DND-41 (cell line): ENCODE data around the gene FSCN2.

Experiments
- ATAC-seq: fragments of 200-7000 bp; cut with Tn5 transposase; 3 replicates; pipeline ENCODE4 v1.9.1; 2021; ENCODE audit warnings: low read depth; ENCODE audit not compliant: insufficient read depth
- DNase-seq: peaks from one replicate; pipeline ENCODE4 v3.0.0-alpha.2; 2020
- H2AFZ ChIP-seq: 2 replicates; pipeline ENCODE4 v1.6.0; 2012; ENCODE audit warnings: low read depth, low read length
- H3K27ac ChIP-seq: 2 replicates; pipeline ENCODE4 v1.5.1; 2012; ENCODE audit warnings: low read length, inconsistent platforms
- H3K27me3 ChIP-seq: fragments of 200-600 bp; sonication (generic); 2 replicates; pipeline ENCODE4 v1.6.0; 2012; ENCODE audit warnings: low read length, mild to moderate bottlenecking, inconsistent platforms; ENCODE audit not compliant: insufficient read depth, poor library complexity
- H3K36me3 ChIP-seq: 2 replicates; pipeline ENCODE4 v1.5.1; 2012; ENCODE audit warnings: low read length, inconsistent platforms; ENCODE audit not compliant: insufficient read depth
- H3K4me1 ChIP-seq: 2 replicates; pipeline ENCODE4 v1.5.1; 2012; ENCODE audit warnings: mild to moderate bottlenecking, low read length; ENCODE audit not compliant: insufficient read depth
- H3K4me2 ChIP-seq: 2 replicates; pipeline ENCODE4 v1.6.0; 2012; ENCODE audit warnings: mild to moderate bottlenecking, moderate library complexity, low read length, inconsistent platforms; ENCODE audit not compliant: insufficient read depth
- H3K4me3 ChIP-seq, 2 experiments: fragments of 200-600 bp in 1 of 2; shearing (Covaris generic) in 1 of 2; 2 replicates each; pipeline ENCODE4 v1.5.1; 2012 to 2016; ENCODE audit warnings: inconsistent platforms in 2 of 2, low read length in 2 of 2, mild to moderate bottlenecking in 2 of 2, low read depth in 1 of 2, moderate library complexity in 1 of 2
- H3K79me2 ChIP-seq: 2 replicates; pipeline ENCODE4 v1.6.0; 2012; ENCODE audit warnings: low read length, inconsistent platforms; ENCODE audit not compliant: insufficient read depth
- H3K9ac ChIP-seq: 2 replicates; pipeline ENCODE4 v1.6.0; 2012; ENCODE audit warnings: low read depth, mild to moderate bottlenecking, inconsistent platforms, low read length, moderate library complexity
- H3K9me3 ChIP-seq: 2 replicates; pipeline ENCODE4 v1.5.1; 2012; ENCODE audit warnings: low read length, moderate library complexity, mild to moderate bottlenecking, inconsistent platforms; ENCODE audit not compliant: insufficient read depth, severe bottlenecking
- H4K20me1 ChIP-seq: 2 replicates; pipeline ENCODE4 v1.6.0; 2012; ENCODE audit warnings: low read length; ENCODE audit not compliant: insufficient read depth
- EZH2 ChIP-seq: IDR thresholded peaks from 3 replicates; pipeline ENCODE4 v1.6.1; 2012; ENCODE audit warnings: borderline replicate concordance, low read depth, mild to moderate bottlenecking, moderate library complexity, low read length, inconsistent platforms; ENCODE audit not compliant: severe bottlenecking
- TF ChIP-seq, protein P1 (sequence below): IDR thresholded peaks from 2 replicates; pipeline ENCODE4 v1.5.1; 2012; ENCODE audit warnings: borderline replicate concordance, low read length, moderate library complexity, mild to moderate bottlenecking; ENCODE audit not compliant: poor library complexity, severe bottlenecking; ENCODE audit errors: extremely low read depth

The FSCN2 gene

DNA sequence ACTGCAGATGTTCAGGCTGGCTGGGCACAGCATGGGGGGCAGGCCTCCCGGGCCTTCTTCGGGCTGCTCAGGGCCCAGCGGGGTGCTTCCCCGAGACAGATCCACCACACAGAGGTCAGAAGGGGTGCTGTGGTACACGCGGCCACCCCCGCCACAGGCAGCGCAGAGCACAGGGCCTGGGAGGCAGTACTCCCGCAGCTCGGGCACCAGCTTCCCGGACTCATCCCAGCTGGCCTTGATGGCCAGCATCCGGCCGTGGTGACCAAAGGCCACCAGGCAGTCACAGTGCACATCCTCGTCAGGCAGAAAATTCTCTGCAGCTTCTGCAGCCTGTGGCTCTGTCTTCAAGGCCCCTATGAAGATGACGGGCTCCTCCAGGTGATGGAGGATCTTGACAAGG lies 22.1 kb downstream of the FSCN2 start:
- Histone ChIP-seq H2AFZ (no peak overlapping the region), H3K9ac (peak overlapping the region; percentile 10; the same call in 1 of the 2 replicates), H3K79me2 (peaks cover 40% of the 10 kb centered on the region), H3K9me3 (no peaks in the 10 kb centered on the region), H3K27ac (no peak overlapping the region), H3K36me3 (peaks cover 60% of the 10 kb centered on the region), H3K4me1 (peaks cover 44% of the 10 kb centered on the region), H3K4me3 (peak overlapping the region in 1 of 2 experiments; percentile 85; a peak in 1 of 4 replicates), H3K4me2 (peak overlapping the region; percentile 98), H3K27me3 (no peaks in the 10 kb centered on the region), H4K20me1 (peaks cover 26% of the 10 kb centered on the region)
- TF ChIP-seq EZH2 = no peak
- ATAC-seq = no peak
- DNase-seq = no peak

GRCh38 chr17:81550830-81551457 lies 22.8 kb downstream of the FSCN2 start:
- Histone ChIP-seq H3K27me3 (no peaks in the 10 kb centered on the region), H3K27ac (peak overlapping the region; percentile 79), H2AFZ (no peak overlapping the region), H3K9me3 (no peaks in the 10 kb centered on the region), H4K20me1 (peaks cover 26% of the 10 kb centered on the region), H3K36me3 (peaks cover 53% of the 10 kb centered on the region), H3K4me1 (peaks cover 44% of the 10 kb centered on the region), H3K4me2 (peak overlapping the region; percentile 98), H3K79me2 (peaks cover 40% of the 10 kb centered on the region), H3K9ac (peak overlapping the region; percentile 95), H3K4me3 (peak overlapping the region; percentile 75 to 85; a peak in 3 of 4 replicates)
- DNase-seq (no peak), ATAC-seq (no peak)
- TF ChIP-seq, protein P1, sequence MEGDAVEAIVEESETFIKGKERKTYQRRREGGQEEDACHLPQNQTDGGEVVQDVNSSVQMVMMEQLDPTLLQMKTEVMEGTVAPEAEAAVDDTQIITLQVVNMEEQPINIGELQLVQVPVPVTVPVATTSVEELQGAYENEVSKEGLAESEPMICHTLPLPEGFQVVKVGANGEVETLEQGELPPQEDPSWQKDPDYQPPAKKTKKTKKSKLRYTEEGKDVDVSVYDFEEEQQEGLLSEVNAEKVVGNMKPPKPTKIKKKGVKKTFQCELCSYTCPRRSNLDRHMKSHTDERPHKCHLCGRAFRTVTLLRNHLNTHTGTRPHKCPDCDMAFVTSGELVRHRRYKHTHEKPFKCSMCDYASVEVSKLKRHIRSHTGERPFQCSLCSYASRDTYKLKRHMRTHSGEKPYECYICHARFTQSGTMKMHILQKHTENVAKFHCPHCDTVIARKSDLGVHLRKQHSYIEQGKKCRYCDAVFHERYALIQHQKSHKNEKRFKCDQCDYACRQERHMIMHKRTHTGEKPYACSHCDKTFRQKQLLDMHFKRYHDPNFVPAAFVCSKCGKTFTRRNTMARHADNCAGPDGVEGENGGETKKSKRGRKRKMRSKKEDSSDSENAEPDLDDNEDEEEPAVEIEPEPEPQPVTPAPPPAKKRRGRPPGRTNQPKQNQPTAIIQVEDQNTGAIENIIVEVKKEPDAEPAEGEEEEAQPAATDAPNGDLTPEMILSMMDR = no peak
- no peak for TF ChIP-seq EZH2

DNA sequence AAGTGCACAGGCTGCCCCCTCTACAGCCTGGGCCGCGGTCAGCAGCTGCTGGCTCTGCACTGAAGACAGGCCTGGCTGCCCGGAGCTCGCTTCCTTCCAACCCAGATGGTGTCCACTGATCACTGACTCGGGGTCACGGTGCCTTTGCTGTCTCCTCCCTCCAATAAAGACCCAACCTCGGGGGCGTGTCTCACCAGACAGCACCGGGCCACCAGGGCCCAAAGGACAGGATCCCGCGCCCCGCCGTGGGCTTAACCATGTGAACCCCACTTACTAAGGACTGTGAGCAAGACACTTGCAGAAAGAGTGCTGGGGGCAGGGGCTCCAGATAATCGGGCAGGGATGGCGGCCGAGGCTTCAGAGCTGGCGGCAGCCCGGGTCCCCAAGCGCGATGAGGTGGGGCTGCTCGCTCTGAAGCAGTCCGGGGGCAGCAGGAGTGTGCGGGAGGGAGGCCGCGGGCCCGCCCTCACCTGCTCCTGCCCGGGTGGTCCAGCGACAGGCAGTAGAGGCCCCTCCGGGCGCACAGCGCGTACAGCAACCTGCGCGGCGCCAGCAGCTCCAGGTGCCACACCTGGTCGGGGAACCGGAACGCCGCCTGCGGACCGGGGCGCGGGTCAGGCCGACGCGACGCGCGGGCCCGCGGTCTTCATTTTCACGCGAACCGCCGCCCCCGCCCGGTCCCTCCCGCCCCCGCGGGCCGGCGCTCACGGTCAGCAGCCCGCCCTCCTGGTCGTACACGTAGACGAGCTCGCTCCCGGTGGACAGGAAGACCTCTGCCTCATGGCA lies 23.5 kb downstream of the FSCN2 start:
- TF ChIP-seq, protein P1 = no peak
- no peak for TF ChIP-seq EZH2
- ATAC-seq (no peak), DNase-seq (no peak)
- Histone ChIP-seq H3K4me3 (peak overlapping the region; percentile 75 to 85), H3K27me3 (no peaks in the 10 kb centered on the region), H3K79me2 (peaks cover 40% of the 10 kb centered on the region), H3K4me1 (peaks cover 44% of the 10 kb centered on the region), H3K36me3 (peaks cover 51% of the 10 kb centered on the region), H3K9me3 (no peaks in the 10 kb centered on the region), H3K4me2 (peak overlapping the region; percentile 98), H3K27ac (peak overlapping the region; percentile 79), H4K20me1 (peaks cover 29% of the 10 kb centered on the region), H3K9ac (peak overlapping the region; percentile 95), H2AFZ (peak overlapping the region; percentile 93)
